Panc1 (cell line): ENCODE results near the gene EHD2. TPM values are rescaled to one million over a fixed set of nuclear protein-coding genes. Genes with fewer than 3 reads are reported as not detected.

ENCODE experiments used
- ATAC-seq: fragments of 200-7000 bp; cut with Tn5 transposase; 2 replicates; pipeline ENCODE4 v1.9.1; 2020; ENCODE audit warnings: mild to moderate bottlenecking, moderate library complexity
- BruUV-seq: library from RNA; stranded (reverse); fragments of 400-500 nt; replicated peaks from 2 replicates; lab custom pipeline; 2021; lab: Mats Ljungman, UMichigan
- CTCF ChIA-PET: fragments of 300-600 bp; sonication (Branson Sonifier 250); formaldehyde crosslinking; loops from one replicate; lab custom pipeline; 2022; ENCODE audit warnings: antibody characterized with exemption; lab: Charles Lee
- POLR2A ChIA-PET: fragments of 300-600 bp; sonication (Branson Sonifier 250); formaldehyde crosslinking; loops from one replicate; lab custom pipeline; 2022; ENCODE audit warnings: antibody characterized with exemption; lab: Charles Lee
- DNase-seq: peaks from one replicate; pipeline ENCODE4 v3.0.0-alpha.2; 2010; ENCODE audit warnings: low read depth, low spot score
- H3K27ac ChIP-seq: 2 replicates; pipeline ENCODE4 v1.5.1; 2011; ENCODE audit warnings: mild to moderate bottlenecking, low read length, inconsistent platforms
- H3K27me3 ChIP-seq: fragments of 200-500 bp; sonication (Bioruptor generic); 2 replicates; pipeline ENCODE4 v1.6.0; 2014; ENCODE audit warnings: low read length, inconsistent platforms; ENCODE audit not compliant: control insufficient read depth, insufficient read depth
- H3K36me3 ChIP-seq: fragments of 200-500 bp; sonication (Bioruptor generic); 2 replicates; pipeline ENCODE4 v1.5.1; 2014; ENCODE audit warnings: inconsistent platforms, mild to moderate bottlenecking, low read length, moderate library complexity; ENCODE audit not compliant: control insufficient read depth, insufficient read depth
- H3K4me1 ChIP-seq: 2 replicates; pipeline ENCODE4 v1.5.1; 2011; ENCODE audit warnings: inconsistent platforms, mild to moderate bottlenecking, low read length, moderate library complexity; ENCODE audit not compliant: control insufficient read depth, insufficient read depth
- H3K4me3 ChIP-seq, 2 experiments: 2 replicates each; pipeline ENCODE4 v1.5.1; 2011 to 2012; ENCODE audit warnings: low read depth in 2 of 2, low read length in 2 of 2, mild to moderate bottlenecking in 2 of 2, inconsistent platforms in 1 of 2, moderate library complexity in 1 of 2
- H3K9me3 ChIP-seq: fragments of 200-500 bp; sonication (Bioruptor generic); 2 replicates; pipeline ENCODE4 v1.5.1; 2014; ENCODE audit warnings: low read depth, mild to moderate bottlenecking, inconsistent platforms, low read length, moderate library complexity; ENCODE audit not compliant: control insufficient read depth, insufficient read depth
- POLR2AphosphoS5 ChIP-seq: IDR thresholded peaks from 2 replicates; pipeline ENCODE4 v1.6.1; 2012; ENCODE audit warnings: mild to moderate bottlenecking, low read depth, low read length, moderate library complexity
- SIN3A ChIP-seq: IDR thresholded peaks from 2 replicates; pipeline ENCODE4 v1.6.1; 2012; ENCODE audit warnings: low read depth, mild to moderate bottlenecking, low read length, moderate library complexity, borderline replicate concordance; ENCODE audit not compliant: insufficient read depth
- TCF7L2 ChIP-seq: IDR thresholded peaks from 2 replicates; pipeline ENCODE4 v1.6.1; 2011; ENCODE audit warnings: mild to moderate bottlenecking, low read depth, low read length, inconsistent platforms
- in situ Hi-C: cut with HindIII; loops from 2 replicates; pipeline ENCODE4 v1.10.0; 2016; ENCODE audit warnings: low sequenced_read_pairs, low pct_unique_long_range_greater_than_20kb
- intact Hi-C: fragments of 100-400 bp; cut with micrococcal nuclease; formaldehyde crosslinking; loops from one replicate; pipeline ENCODE4 v1.10.0; 2022; ENCODE audit not compliant: unreplicated experiment
- total RNA-seq: library from RNA; stranded (reverse); gene quantifications from one replicate; pipeline ENCODE4 v1.2.1, GENCODE V29; 2021; ENCODE audit not compliant: unreplicated experiment
- TF ChIP-seq, protein P1 (sequence below): fragments of 450-650 bp; IDR thresholded peaks from 2 replicates; pipeline ENCODE4 v1.5.1; 2017; ENCODE audit warnings: mild to moderate bottlenecking
- TF ChIP-seq, protein P2 (sequence below), 2 experiments: IDR thresholded peaks; 2 replicates each; pipeline ENCODE4 v1.6.1; 2011 to 2012; ENCODE audit warnings: low read depth in 2 of 2, control low read depth in 1 of 2, low read length in 1 of 2, mild to moderate bottlenecking in 1 of 2, moderate library complexity in 1 of 2; ENCODE audit not compliant: insufficient read depth in 1 of 2

The EHD2 gene
- total RNA-seq, 1 experiment from 2014 or later, result 41.8 TPM

DNA sequence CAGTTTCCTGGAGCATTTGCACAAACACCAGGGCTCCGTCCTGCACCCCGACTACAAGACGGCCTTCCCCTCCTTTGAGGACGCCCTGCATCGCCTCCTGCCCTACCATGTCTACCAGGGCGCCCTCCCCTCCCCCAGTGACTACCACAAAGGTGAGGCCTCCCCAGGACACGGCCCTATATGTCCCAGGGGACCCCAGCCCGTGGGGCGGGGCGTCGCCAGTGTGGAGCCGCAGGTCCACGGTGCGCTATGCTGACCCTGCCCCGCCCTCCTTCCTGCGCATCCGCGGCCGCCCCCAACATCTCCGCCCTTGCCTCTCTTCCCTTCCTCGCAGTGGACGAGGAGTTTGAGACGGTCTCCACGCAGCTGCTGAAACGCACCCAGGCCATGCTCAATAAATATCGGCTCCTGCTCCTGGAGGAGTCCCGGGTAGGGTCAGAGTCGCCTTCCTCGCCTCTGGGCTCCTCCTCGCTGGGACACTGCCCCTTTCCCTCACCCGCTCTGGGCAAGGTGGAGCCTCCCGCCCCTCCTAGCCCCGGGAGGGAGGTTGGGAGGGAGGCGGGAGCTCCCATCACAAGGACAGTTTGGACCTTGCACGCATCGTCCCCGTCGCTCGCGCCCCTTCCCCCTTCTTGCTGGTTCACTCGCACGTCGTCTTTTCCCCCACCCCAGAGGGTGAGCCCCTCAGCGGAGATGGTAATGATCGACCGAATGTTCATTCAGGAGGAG lies 14.4 kb upstream of the EHD2 start:
- CTCF ChIA-PET, result interaction anchor here (0.6 to 1.2 kb wide), 3 partner anchors 9 to 261 kb away, joined by 3 to 5 read pairs (median 4); no protein-coding TSS in a partner anchor
- POLR2A ChIA-PET, result no interaction called here
- no TSS peak for BruUV-seq
- no peak for DNase-seq
- H3K9me3 ChIP-seq, result no peaks in the 10 kb centered on the region
- intact Hi-C loops (no loop called here), in situ Hi-C loops (no loop called here)
- H3K27me3 ChIP-seq, result no peaks in the 10 kb centered on the region
- H3K4me1 ChIP-seq, result no peaks in the 10 kb centered on the region
- no peak overlapping the region for H3K27ac ChIP-seq
- H3K4me3 ChIP-seq, result no peak overlapping the region
- no peak for ATAC-seq
- no peaks in the 10 kb centered on the region for H3K36me3 ChIP-seq
- TF ChIP-seq POLR2AphosphoS5, result no peak
- TF ChIP-seq, protein P1, sequence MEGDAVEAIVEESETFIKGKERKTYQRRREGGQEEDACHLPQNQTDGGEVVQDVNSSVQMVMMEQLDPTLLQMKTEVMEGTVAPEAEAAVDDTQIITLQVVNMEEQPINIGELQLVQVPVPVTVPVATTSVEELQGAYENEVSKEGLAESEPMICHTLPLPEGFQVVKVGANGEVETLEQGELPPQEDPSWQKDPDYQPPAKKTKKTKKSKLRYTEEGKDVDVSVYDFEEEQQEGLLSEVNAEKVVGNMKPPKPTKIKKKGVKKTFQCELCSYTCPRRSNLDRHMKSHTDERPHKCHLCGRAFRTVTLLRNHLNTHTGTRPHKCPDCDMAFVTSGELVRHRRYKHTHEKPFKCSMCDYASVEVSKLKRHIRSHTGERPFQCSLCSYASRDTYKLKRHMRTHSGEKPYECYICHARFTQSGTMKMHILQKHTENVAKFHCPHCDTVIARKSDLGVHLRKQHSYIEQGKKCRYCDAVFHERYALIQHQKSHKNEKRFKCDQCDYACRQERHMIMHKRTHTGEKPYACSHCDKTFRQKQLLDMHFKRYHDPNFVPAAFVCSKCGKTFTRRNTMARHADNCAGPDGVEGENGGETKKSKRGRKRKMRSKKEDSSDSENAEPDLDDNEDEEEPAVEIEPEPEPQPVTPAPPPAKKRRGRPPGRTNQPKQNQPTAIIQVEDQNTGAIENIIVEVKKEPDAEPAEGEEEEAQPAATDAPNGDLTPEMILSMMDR, result no peak
- TF ChIP-seq TCF7L2, result no peak
- TF ChIP-seq, protein P2, sequence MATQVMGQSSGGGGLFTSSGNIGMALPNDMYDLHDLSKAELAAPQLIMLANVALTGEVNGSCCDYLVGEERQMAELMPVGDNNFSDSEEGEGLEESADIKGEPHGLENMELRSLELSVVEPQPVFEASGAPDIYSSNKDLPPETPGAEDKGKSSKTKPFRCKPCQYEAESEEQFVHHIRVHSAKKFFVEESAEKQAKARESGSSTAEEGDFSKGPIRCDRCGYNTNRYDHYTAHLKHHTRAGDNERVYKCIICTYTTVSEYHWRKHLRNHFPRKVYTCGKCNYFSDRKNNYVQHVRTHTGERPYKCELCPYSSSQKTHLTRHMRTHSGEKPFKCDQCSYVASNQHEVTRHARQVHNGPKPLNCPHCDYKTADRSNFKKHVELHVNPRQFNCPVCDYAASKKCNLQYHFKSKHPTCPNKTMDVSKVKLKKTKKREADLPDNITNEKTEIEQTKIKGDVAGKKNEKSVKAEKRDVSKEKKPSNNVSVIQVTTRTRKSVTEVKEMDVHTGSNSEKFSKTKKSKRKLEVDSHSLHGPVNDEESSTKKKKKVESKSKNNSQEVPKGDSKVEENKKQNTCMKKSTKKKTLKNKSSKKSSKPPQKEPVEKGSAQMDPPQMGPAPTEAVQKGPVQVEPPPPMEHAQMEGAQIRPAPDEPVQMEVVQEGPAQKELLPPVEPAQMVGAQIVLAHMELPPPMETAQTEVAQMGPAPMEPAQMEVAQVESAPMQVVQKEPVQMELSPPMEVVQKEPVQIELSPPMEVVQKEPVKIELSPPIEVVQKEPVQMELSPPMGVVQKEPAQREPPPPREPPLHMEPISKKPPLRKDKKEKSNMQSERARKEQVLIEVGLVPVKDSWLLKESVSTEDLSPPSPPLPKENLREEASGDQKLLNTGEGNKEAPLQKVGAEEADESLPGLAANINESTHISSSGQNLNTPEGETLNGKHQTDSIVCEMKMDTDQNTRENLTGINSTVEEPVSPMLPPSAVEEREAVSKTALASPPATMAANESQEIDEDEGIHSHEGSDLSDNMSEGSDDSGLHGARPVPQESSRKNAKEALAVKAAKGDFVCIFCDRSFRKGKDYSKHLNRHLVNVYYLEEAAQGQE (IDR thresholded peaks at IDR 0.05; ENCODE audit: insufficient read depth in 1 of 2, low read depth in 2 of 2, low read length in 1 of 2), result no peak
- no peak for TF ChIP-seq SIN3A

DNA sequence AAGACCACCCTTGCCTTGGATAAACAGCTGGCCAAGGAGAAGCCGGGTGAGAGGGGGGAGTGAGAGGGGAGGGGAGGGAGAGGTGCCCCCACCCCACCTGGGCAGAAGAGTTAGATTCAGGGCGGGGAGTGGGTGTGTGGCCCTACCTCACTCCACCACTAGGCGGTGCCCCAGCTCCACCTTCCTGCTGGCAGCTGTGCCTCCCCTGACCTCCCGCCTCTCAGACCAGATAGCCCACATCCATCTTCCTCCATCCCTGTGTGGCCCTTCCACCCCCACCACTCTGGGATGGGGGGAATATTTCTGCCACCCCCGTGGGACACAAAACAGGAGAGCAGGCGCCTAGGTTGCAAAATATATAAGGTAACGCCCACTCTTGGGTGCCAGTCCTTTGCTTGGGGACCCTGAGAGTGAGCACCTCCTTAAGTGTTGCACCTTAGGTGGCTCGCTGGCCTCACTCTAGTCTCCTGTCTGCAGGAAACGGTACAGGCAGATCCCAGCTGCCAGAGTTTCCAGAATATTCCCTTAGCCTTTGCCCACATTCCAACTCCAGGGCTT lies 13.8 kb upstream of the EHD2 start:
- no peaks in the 10 kb centered on the region for H3K36me3 ChIP-seq
- BruUV-seq, result no TSS peak
- POLR2A ChIA-PET, result no interaction called here
- in situ Hi-C loops, result no loop called here
- DNase-seq (no peak), ATAC-seq (peak; percentile 54; the same call in 1 of the 2 replicates)
- CTCF ChIA-PET, result interaction anchor here (0.6 to 1.2 kb wide), 3 partner anchors 8 to 126 kb away, joined by 3 to 5 read pairs (median 5); no protein-coding TSS in a partner anchor
- H3K9me3 ChIP-seq, result no peaks in the 10 kb centered on the region
- H3K4me3 ChIP-seq, result no peak overlapping the region
- H3K27me3 ChIP-seq, result no peaks in the 10 kb centered on the region
- H3K27ac ChIP-seq, result no peak overlapping the region
- intact Hi-C loops, result no loop called here
- TF ChIP-seq POLR2AphosphoS5, result no peak
- TF ChIP-seq, protein P2 (IDR thresholded peaks at IDR 0.05; ENCODE audit: insufficient read depth in 1 of 2, low read depth in 2 of 2, low read length in 1 of 2), result no peak
- TF ChIP-seq, protein P1, result peak; percentile 86
- no peaks in the 10 kb centered on the region for H3K4me1 ChIP-seq
